GM21723 (cell line): ENCODE data around the gene NALCN.
A peak's percentile ranks its signal among the peaks of the same experiment; 100 is the strongest.

Experiments used
- ATAC-seq: cut with Tn5 transposase; IDR thresholded peaks from one replicate; pipeline ENCODE4 v1.9.1; 2021; ENCODE audit warnings: mild to moderate bottlenecking, moderate library complexity; ENCODE audit not compliant: unreplicated experiment

The NALCN gene

DNA sequence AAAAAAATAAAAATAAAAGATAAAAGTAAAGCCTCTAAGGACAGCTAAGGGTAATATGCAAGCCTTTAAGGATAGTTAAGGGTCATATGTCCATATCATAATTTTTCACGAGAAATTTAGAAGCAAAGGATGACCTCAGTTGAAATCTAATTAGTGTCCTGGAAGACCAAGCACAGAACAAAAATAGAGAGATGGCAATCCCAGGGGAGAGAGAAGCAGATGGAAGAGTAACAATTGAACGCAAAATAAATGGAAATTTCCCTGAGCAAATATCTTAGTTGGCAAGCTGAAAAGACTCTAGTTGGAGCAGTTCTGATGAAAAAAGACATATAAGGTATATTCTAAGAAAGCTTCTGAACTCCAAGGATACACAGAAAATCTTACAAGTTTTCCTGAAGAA, 275.4 kb downstream of the NALCN start:
- no peak for ATAC-seq

DNA sequence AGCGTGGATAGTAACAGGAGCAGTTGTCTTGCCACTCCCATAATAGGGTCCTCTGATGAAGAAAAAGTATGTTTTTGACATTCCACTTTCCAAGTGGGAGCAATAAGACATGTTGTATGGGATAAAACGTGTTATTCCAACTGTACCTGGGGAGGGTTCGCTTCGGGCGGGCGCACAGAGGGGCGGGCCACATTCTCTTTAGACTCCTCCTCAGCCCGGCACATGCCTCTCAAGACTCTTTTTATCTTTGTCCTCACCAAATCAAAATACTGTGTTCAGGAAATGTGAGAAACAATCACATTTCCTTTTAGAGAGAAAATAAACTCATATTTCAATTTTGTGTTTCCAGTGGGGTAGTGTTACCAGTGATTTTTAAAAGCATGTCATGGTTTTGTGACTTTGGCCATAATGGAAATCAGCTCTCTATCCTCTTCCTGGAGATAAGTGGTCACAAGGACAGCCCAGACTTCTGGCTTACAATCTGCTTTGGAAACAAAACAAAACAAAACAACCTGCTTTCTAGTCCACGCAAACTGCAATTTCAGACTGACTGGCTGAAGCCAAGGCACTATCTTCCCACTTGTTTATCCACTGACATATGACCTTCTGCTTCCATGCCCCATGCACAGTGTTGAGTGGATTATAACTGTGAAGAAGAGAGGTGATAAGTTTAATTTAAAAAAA, 276.1 kb downstream of the NALCN start:
- ATAC-seq, result no peak

DNA sequence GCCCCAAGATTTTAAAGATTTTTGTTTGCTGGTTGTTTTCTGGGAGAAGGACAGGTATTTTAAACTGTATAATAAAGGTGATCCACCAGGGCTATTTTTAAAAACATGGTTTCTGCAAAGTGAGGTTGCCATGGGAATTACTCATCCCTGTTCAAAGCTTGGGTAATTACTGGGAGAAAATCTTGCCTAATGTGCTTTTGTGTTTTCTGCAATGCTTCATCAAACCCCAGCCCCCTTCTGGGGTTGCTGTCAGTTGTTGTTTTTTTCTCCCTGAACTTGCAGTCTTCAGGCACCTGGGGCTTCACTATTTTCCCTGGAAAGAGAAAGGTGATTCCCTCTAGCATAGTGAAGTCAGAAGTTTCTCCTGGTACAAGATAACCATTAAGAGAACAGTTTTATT, 277.2 kb downstream of the NALCN start:
- no peak for ATAC-seq

DNA sequence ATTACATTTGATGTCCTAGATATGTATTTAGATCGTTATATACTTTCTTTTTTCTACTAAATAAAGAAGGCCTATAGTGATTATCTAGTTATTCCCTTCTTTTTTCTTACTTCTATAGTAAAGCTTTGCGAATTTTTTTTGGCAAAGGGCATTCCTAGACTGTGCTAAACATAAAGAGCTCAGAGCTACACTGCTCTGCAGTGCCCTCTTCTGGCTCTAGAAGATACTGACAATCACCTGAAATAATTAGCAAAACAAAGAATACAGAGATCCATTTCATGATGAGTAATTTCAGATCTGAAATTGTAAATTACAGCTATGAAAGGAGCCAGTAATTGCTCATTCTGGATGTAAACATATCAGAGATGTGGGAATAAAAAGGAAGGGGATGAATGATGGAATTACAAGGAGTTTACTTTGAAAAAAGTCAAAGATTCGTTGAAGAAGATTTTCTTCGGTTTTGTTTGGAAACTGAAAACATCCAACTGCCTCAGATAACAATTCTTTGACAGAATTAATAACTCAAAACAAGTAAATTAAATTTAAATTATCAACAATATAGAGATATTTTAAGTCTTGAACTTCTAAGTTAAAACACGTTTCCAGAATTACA, 288.5 kb downstream of the NALCN start:
- peak; percentile 92 for ATAC-seq

DNA sequence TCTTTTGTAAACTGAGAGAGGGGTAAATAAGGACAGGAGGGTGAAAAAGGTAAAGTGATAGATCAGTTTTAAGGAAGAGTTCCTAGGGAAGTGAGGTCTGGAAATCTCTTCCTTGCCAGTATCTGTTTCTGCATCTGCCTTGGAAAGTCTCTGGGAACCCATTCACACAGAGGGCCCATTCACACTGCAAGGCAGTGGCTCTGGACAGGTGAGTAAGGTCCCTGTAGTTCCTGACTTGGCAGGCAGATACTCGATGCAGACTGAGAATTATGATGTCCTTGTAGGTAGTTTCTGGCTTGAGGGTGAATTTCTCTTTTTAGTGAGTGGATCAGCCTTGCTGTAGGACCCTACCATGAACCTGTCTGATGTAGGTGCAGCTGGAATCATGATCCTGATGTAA, 293.3 kb downstream of the NALCN start:
- no peak for ATAC-seq

DNA sequence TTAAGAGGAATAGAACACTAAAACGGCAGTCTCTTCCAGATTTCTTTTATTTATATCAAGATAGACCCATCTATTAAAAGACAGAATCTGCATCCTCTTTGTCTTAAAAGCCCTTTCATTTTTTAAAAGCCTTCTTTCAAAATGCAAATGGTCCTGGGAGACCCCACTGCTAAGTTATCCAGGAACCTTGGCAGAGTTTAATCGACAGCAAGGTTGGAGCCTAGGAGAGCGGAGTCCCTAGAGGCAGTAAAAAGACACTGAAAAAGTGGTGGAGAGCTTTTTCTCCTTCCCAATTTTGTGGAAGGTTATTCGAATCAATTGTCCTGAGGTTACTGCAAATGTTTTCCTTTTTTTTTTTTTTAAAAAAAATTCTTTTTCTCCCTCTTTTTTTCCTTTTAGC, 294.7 kb downstream of the NALCN start:
- ATAC-seq, result no peak

DNA sequence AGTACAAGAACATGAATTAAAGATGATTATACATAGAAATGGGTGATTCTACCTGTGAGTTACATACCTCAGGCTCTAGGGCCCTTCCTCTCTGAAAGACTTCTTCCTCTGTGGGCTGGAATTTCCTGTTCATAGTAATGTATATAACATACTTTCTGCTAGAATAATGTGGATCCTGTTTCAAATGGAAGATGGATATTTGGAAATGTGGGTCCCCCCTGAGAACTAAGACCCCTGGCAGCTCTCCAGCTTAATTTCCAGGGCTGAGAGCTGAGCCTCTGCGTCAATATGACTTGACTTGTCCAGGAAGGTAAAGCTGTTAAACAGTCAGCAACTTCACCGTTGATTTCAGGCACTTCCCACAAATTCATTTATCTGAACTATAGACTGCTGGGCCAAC, 296.3 kb downstream of the NALCN start:
- no peak for ATAC-seq

DNA sequence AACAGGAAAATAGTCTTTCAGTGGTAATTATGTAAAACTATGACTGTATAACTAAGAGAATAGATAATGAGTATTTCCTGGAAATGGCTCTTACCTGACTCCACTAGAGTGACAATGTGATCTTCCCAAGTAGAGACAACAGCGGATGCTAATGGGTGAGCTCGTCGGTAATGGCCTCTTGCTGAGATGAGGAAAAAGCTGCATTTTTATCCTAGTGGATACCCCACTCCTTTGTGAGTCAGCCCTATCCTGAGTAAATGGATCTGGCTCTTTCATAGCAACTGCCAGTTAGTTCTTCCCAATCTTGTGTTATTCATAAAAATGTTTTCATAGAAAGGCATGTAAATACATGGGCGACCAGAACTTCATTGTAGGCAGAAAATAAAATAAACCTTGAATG, 299.5 kb downstream of the NALCN start:
- no peak for ATAC-seq

DNA sequence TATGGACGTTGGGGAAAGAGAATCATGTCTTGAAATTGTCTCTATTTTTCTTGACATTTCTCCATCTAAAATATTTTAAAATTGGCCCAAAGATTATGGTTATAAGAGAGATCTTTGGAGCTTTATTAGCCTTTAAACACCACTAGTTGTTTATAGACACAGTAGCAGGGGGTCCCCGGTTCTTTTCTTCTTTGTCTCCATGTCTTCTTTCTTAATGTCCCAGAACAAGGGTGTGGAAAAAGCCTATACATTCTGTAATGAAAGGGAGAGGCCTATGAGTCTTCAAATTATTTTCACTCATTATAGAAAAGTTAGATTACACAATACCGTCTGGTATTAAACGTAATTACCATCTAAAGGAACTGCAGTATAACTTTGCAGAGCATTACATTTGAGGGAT, 300.0 kb downstream of the NALCN start:
- ATAC-seq, result no peak

DNA sequence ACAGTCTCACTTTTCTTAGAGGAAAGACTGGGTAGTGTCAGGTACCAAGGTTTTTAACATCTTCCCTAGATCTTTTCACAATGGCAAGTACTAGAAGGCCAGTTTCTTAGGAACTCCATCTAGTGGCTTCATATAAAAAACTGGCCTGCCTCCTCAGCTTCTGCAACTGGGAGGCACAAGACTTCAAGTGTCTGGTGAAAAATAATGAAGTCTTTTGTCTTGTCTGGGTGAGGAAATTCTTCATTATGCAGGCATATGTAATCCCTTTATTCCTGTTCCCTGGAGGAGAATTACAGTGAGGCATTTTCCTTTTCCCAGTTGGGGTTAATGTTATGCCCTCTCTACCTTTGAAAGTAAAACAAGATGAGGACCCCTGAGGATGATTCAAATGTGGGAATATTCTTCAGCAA, 300.5 kb downstream of the NALCN start:
- ATAC-seq, result no peak

DNA sequence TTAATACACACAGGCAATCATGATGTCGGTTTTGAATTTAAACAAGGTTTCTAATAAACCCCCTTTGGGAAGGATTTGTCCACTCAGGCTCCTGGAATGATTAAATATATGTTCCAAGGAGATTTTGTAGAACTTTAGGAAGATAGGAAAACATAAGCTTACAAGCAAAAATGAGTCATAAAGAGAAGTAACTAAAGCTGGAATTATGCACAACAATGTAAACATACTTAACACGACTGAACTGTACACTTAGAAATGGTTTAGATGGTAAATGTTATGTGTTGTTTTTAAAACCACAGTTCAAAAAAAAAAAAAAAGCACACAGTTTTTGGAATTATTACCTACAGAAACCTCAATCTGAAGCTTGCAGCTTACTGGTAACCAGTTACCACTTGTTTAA, 304.4 kb downstream of the NALCN start:
- no peak for ATAC-seq

DNA sequence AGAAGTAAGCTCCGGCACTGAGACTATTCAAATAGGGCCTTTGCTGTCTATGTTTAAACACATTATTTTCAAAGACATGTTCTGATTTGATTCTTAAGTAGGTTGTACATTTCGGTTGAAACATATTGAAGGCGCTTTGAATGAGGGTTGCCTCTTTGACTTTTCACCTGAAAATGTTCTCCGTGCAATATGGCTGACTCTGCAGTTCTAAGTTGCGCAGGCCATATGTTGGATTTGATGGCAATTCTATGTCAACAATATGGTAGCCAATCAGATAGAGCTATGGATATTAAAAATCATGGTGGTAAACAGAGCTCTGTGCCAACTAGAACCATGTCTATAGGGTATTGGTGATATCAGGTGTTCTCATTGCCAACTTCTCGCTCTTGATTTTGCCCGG, 307.3 kb downstream of the NALCN start:
- no peak for ATAC-seq

DNA sequence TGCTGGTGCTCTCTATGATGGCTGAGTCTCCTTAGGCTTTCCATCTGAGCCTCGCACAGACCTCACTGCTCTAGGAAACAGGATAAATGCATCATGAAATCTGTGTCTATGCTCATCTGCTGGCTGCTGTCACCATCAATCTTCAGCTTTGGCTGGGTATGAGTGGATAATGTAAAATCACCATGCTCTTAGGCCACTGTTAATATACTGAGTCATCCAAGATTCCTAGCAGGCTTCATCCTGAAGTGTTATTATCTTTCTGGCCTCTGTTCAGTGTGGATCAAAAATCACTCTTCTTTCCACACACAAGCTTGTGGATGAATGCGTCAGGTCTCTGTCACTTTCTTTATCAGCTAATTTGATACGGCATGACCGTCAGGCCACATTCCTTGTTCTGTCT, 317.4 kb downstream of the NALCN start:
- ATAC-seq, result no peak

DNA sequence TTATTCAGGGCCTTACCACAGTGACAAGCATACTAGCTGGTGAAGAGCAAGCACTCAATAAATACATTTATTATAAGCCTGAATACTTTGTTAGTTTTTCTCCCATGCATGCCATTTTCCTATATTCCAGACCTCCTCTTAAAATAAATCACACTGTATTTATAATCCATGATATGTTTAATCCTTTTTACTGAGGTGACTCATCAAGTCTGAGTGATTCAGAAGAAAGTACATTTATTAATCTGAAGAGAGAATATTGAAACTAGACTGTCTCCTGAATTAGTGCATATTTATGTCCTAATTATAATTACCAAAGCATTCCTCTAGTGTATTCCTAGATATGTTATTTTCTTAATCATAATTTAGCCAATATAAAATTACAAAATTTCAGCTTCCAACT, 323.3 kb downstream of the NALCN start:
- ATAC-seq, result no peak

DNA sequence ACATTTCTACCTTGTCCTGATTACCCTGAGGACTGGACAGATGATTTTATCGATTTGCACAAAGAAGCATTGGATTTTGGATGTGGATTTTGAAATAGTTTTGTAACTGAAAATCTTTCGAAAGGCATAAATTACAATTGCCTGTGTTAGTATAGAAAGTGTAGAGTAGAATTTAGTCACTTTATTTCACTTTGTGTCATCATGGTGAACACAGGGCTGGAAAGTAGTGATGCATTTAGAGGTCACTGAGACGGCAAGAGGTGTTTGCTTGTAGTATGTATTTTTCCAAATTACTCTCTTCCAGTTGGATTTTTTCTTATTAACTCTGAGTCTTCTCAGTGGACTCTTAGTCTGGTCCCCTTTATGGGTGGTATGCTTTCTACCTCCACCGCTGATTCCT, 326.0 kb downstream of the NALCN start:
- ATAC-seq, result no peak

DNA sequence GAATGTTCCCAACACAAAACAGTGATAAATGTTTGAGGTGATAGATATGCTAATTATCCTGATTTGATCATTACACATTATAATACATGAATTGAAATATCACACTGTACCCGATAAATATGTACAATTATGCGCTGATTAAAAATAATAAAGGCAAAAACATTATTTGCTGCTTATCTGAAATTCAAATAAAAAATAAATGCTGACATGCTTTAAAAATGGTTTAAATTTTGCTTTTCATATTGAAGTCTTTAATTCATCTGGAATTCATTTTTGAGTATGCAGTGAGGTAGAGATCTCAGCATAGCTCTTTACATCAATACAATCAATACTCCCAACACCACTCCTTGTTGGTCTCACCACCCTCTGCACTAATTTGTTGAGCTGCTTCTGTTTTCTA, 330.8 kb downstream of the NALCN start:
- ATAC-seq, result no peak

DNA sequence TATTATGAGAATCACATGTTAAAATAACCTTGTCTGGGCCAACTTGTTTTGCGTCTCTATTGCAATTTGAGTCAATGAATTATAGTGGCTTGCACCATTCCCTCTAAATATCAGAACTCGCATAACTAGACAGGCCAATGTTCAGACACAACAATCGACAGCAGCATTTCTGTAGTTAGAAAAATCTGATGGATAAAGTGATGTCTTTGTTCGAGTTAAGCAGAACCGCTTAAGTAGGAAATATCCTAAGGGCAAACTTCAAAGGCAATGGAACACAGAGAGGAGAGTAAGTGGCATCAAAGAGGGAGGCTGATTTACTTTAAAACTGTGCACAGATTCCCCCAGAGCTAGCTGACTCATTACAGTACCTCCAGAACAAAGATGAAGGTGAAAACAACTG, 333.9 kb downstream of the NALCN start:
- no peak for ATAC-seq

DNA sequence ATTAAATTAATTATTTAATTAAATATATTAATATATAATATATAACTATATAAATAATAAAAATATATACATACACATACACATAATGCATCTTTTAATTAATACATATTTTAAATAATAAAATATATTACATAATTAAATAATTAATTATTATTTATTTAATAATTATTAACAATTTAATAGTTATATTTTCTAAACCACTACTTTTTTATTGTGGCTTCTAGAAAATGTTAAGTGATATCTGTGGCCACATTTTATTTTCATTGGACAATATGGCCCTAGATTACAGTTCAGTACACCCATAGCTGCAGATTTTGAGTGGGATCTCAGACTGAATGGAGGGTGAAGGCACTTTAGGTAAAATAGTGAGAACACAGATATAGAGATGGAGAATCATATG, 335.7 kb downstream of the NALCN start:
- ATAC-seq, result no peak

DNA sequence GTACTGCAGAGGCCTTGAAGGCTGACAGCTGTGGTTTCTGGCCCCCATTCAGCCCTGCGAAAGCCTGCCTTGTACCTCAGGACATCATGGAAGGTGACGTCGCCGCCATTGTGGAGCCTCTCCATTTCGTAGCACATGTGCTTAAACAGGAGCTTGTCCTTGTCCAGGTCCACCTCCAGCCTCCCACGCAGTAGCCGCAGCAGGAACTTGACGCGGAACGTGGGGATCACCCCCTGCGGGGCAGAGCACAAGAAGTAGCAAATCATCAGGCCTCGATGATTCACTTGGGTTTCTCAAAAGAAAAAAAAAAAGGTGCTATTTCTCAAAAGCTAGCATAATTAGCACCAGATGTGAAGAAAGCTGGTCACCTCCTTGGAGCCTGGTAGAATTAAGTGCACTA, 351.0 kb downstream of the NALCN start:
- no peak for ATAC-seq

DNA sequence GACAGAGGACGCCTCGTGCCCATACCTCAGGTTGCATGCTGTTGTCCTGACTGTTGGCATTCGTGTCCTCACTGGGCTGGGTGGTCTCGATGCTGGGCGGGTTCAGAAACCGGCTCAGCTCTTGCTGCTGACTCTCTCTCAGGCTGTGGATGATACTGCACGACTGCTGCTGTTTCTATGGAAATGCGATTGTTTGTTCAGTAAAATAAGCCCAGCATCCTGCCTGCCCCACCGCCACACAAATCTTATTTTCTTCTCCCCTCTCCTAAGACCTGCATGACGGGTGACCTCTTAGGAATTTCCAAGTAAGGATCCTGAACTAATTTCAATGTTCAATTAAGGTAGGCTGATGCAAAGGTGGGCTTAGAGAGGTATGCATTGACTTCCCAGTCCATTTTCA, 356.5 kb downstream of the NALCN start:
- no peak for ATAC-seq

DNA sequence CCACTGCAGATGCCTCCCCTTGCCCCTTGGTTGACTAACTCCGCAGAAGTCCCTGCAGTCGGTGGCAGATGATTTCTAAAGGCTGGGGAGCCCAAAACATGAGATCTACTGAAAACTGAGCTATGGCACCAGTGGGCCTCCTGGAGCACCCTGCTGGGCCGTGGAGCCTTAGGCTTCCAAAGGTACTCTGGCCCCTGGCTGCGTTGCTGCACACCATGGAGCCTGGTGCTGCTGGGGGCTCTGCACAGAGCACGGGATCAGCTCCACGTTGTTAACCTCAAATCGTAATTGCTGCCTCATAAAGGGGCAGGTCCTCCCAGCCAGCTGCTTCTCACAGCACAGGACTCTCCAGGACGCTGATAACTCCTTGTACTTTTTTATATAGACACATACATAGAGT, 357.5 kb downstream of the NALCN start:
- ATAC-seq, result no peak

DNA sequence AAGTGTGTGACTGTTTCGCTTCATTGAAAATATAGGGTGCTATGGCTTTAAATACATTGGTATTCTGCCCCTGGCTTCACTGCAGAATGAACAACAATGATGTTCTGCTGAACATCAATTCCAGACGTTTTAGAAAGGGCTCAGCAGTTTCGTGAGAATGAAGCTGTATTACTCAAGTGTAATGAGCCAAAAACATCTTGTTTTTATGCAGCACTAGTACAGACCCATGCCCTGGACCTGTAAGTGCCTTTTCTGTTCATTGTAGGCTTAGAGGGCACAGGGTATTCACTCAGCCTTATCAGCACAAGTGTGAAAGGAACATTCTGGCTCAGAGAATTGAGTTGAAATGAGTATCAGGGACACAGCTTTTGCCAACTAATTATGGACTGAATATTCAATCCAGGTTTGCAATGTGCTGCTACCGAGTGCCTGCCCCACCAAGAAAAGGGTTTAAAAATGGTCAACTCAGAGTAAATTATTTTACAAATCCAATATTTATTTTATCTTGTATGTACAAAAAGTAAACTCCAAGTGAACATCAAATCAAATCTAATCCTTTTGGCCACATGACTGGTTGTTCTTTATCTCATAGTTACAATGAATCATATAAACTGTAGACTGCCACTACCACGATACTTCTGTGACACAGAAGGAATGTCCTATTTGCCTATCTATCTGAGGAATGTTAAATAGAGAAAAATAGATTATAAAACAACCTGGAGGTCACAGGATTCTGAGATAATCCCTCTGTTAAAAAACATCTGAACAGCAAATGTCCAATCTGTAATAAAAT, 362.8 kb downstream of the NALCN start:
- ATAC-seq, result no peak
